ENCODE results near the gene CAMP.
"Not testable (repeated sequence)": the region's sequence is repeated elsewhere in the genome, so short reads cannot be mapped to it uniquely, and the experiment has no call there.

The CAMP gene, protein sequence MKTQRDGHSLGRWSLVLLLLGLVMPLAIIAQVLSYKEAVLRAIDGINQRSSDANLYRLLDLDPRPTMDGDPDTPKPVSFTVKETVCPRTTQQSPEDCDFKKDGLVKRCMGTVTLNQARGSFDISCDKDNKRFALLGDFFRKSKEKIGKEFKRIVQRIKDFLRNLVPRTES

DNA sequence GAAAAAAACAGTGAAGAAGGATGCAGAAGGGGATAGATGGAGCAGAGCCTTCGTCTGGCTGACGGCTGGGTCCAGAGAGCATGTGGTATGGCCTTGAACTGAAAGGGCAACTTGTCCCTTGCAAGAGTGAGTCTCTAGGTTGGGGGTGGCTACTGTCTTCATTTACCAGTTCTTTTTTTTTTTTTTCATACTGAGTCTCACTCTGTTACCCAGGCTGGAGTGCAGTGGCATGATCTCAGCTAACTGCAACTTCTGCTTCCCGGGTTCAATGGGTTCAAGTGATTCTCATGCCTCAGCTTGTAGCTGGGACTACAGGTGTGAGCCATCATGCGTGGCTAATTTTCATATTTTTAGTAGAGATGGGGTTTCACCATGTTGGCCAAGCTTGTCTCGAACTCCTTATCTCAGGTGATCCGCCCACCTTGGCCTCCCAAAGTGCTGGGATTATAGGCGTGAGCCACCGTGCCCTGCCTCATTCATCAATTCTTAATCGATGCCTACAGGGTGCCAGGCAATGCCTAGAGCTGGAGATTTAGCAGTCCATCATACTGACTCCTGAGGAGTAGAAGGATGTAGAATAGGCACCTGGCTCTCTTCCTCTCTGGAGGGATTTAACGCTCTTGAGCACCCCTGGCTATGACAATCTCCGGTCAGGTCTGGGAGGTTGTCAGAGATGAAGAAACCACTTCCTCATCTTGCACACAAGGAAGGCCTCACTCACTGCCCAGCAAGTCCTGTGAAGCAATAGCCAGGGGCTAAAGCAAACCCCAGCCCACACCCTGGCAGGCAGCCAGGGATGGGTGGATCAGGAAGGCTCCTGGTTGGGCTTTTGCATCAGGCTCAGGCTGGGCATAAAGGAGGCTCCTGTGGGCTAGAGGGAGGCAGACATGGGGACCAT, at the start of gene CAMP:
CAMP (plus strand) TSS at position 880 of the 898 bp plus-strand sequence; CDS start at position 897, 17 bp downstream.
- peak; percentile 7 for DNase-seq (ENCODE audit: low spot score)

DNA sequence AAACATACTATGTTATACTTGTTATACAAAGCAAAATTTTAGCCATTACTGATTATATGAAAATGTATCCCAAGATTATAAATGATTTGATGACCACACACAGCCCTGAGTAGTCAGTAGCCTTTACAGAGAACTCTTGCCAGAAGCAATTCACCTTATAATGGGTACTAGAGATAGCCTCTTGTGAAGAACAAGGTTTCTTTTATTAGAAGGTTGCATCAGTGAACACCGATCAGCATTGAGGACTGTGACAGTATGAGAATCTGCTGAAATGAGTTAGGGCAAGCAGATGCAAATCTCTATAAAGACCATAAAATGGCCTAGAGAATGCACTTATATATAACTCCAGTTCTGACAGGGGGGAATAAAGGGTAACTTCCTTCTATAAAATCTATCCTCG, 45.2 kb upstream of the CAMP start:
- no peak for DNase-seq (ENCODE audit: low spot score)

DNA sequence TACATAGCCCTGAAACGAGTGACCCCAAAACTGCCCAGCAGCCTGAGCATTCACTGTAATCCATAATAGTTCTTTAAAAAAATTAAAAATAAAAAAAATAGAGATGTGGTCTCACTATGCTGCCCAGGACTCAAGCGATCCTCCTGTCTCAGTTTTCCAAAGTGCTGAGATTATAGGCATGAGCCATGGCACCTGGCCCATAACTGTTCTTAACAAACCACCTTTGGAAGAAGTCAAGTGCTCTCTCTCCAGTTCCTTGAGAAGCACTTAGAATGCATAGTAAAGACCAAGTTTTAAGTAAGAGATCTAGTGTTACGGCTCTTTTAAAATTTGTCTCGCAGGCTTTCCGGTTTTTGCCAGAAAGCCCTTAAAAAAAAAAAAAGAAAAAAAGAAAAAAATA, 43.3 kb upstream of the CAMP start:
- no peak for DNase-seq (ENCODE audit: low spot score)

DNA sequence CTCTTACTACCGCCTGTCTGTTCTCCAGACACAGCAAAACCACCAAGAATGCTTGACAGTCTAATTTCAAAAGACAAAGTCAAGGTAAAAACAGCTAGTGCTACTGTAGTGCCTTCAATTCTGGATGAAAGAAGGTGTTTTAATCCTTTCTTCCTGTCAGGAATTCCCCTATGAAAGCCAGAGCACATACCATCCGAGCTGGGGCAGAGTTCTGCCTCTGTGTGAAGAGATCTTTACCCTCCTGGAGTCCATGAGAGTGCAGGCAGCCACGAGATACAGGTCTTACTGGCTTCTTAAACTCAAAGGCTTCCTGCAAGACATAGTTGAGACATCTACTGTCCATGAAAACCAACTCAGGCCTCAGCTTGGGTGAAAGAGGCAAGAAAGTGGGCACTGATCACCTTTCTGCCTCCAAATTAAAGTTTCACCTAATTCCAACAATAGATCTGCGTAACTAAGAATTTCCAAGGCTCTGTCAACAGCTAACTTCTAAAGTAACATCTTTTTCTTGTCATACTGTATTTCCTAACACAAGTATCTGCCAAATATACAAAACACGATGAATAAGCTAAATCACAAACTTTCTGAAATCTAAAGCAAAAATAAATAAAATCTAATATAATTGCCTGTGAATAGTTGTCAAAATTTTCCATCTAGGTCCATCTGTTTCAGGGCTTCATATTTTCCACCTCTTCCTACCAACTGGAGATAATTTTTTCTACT, 42.6 kb upstream of the CAMP start:
- no peak for DNase-seq (ENCODE audit: low spot score)

DNA sequence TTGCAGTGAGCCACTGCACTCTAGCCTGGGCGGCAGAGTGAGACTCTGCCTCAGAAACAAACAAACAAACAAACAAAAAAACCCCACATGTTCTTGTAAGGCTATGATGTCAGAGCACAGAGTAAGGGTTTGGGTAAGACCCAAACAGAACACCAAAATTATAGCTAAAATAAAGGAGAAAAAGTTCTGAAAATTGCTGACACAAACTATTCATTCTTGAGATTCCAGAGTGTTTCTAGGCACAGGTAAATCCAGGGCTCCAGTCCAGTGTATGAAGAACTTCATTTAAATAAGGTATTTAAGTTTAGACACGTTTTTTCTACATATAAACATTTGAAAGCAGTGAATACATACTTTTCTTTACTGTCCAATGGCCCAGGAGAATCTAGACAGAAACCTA, 39.0 kb upstream of the CAMP start:
- DNase-seq (ENCODE audit: low spot score), result no peak

DNA sequence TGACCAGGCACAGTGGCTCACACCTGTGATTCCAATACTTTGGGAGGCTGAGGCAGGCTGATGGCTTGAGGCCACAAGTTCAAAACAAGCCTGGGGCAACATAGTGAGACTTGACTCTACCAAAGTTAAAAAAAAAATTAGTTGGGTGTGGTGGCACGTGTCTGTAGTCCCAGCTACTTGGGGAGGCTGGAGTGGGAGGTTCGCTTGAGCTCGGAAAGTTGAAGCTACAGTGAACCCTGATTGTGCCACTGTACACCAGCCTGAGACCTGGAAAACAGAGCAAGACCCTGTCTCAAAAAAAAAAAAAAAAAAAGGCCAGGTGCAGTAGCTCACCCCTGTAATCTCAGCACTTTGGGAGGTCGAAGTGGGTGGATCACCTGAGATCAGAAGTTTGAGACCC, 38.2 kb upstream of the CAMP start:
- DNase-seq (ENCODE audit: low spot score), result no peak

DNA sequence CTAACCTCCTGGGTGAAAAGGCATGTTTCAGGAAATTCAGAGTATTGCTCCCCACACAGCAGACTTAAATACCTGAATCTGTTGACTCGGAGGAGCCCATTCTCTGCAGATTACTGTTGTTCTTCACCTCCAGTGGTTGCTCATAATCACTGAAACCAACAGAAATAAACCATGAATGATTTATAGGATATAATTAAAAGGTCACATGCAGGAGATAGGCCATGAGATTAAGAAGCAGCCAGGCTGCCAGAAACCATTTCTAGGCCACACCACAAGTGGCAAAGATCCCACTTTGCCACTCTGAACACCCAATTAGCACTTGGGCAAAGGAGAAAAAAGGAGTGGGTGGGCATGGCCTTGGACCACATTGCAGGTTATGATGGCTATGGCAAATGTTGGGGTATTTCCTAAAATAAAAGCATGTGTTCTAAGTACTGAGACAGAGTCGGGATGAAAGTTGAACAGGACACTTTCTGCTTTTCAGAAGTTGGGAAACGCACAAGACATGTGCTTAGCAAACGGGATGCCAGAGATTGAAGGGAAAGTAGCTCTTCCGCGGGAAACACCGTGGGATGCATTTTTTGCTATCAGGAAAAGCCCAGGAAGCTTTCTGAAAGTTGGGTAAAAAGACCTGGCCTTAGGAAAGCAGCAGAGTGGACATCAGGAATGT, 36.5 kb upstream of the CAMP start:
- DNase-seq (ENCODE audit: low spot score), result no peak

DNA sequence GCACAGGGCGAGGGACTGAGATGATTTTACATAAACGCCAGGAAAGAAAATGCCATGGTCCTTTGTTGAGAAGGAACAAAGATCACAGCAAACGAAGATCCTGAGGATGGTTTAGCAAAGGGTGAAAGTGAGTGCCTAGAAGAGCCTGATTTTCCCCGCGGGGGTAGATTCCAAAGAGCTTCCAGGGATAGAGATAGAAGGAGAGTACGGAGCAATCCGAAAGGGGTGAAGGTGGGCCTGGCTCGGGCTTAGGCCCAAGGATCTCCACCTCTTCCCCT, 36.1 kb upstream of the CAMP start:
- no peak for DNase-seq (ENCODE audit: low spot score)

DNA sequence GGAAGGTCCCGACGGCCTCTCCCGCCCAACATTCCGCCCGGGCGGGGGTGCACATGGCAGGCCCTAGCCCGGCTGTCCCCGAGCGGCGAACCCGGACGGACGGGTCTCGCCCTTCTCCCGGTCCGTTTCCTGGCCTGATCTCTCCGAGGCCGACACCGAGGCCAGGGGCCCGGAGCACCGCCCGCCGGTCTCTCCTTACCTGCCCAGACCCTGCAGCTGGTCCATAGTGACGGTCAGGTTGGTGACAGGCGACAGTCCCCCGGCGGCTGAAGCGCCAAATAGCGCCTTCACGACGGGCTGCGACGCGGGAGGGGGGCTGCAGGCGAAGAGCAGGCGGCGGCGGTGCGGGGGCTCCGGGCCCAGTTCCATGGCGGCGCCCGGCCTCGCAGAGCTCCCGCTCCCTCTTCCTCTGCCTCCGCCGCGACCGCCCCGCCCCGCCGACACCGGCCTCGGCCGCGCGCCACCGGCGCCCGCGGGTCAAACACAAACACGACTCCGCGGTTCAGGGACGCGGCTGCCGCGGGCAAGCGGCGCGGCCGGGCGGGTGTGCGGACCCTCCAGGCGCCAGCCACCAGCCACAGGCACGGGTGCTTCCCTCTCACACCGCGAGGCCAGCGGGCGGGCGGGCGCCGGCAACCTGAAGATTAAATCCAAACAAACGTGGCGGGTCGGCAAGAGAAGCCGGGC, 35.6 kb upstream of the CAMP start:
- DNase-seq (ENCODE audit: low spot score), result peak; percentile 5

DNA sequence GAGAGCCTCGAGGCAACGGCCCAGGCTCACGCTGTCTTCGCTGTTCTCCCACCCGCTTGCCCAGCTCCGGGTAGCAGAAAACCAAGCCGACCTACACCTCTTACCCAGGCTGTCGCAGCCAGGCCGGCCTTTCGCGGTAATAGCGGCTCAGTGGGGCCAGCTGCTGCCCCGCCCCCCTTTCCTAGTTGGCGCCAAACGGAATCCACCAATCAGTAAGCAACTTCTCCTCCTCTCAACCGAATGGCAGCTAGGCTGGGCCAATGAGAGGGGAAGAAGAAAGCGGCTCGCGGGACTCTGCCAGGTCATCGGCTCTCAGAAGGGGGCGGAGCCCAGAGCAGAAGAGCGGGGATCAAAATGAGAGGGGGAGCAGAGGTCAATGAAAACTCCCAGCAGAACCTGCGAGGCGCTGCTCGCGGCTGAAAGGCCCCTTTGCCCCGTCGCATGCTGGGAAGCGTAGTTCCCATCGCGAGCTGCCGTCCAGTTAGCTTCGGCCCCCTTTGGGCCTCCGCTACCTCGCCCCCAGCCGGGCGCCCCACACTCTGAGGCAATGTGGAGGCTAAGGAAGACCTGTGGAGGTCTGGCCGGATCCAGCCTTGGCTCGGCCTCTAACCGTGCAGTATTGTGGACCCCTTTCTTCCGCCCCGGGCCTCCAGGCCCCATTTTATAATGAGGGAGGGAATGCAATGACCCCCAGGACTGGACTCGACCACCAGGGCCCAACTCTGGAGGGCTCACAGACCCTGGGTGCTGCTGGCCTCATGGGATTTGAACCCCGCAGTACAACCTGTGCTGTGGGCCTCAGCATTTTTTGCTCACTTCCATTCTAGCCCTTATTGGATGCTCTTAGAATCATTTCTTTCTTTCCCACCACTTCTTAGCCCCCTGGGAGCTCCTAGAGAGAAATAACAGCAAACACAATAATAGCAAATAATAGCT, 34.8 kb upstream of the CAMP start, which contains the start of gene CDC25A:
CDC25A (minus strand) TSS at position 152 of the 936 bp plus-strand sequence. CDS start 470 bp downstream, outside the sequence.
- DNase-seq (ENCODE audit: low spot score), result peak; percentile 98

DNA sequence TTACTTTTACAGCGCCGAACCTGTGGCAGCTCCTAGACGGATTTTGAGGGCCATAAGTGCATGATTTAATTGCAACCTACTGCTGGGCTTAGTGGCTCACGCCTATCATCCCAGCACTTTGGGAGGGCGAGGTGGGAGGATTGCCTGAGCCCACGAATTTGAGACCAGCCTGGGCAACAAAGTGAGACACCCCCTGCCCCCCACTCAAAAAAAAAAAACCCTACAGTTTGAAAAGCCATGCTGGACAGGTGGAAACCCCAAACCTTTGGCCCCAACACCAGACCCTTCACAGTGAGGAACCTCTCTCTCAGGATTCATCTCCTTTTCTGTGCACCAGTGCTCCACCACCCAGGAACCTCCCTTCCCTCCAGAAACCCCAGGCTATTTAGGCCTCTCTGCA, 34.0 kb upstream of the CAMP start:
- DNase-seq (ENCODE audit: low spot score), result no peak

DNA sequence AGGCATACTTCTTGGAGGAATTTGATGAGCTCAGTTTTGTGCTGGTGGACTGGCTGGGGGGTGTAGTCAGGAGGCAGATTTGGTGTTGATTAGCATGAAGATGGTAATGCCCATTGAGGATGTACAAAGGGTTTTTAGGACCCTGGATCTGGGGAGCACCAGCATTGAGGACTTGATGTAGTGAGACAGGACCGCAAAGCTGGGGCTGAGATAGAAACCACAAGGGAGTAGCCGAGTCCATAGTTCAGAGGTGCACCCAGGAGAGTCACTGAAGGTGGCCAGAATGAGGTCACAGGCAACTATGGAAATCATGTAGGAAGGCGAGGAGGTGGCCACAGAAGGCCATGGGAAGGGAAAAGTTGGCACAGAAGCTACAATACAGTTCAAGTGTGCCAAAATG, 32.4 kb upstream of the CAMP start:
- DNase-seq (ENCODE audit: low spot score), result no peak

DNA sequence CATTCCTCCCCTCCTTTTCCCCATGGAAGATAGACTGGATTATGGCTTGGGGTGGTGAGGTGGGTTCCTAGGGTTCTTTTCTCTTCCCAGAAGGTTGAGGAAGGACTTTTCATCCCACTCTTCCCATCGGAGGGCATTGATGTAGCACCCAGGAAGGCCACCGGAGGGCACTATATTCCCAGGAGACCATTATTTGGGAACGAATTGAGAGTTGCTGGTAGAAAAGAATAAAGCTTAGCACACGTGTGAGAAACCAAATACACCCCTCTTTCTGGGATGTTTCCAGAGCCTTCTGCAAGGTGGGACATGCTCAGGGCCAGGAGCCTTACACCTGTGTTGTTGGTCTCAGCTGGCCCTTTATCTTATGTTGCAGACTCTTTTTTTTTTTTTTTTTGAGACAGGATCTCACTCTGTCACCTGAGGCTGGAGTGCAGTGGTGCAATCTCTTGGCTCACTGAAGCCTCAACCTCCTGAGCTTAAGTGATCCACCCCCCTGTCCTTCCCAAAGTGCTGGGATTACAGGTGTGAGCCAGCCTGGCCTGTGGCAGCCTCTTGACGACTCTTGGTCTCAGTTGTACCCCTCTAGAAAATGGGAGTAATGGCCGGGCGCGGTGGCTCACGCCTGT, 28.7 kb upstream of the CAMP start:
- no peak for DNase-seq (ENCODE audit: low spot score)

DNA sequence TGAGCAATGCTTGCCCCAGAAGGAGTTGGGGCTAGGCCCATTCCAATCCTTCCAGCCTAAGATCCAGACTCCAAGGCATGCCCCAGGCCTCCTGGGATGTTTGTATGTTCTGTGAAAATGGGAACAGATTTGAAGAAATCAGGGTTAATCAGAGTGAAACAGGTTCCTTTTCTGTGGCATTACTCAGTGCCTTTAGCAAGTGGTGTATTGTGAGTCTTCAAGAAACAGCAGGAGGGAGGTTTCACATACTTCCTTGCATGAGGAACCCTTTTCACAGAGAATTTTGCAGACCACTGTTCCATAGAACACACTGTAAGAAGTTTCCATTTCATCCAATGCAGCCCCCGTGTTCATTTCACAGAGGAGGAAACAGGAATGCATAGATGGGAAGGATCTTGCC, 26.7 kb upstream of the CAMP start:
- DNase-seq (ENCODE audit: low spot score), result no peak

DNA sequence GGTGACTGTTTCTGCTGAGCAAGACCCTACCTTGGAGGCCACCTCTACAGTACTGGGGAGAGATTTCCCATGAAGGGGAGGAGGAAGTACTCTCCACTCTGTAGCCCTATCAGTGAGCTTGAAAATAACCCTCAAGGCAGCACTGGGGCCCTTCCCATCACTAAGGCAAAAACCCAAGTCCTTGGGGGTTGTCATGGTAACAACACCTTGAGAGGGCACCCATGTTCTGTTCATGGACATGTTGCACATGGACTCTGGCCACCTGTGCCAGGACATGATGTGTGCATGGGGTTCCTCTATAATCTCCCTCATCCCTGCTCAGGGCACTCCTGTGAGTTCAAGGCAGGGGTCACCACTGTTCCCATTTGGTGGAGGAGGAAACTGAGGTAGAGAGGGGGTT, 24.2 kb upstream of the CAMP start:
- DNase-seq (ENCODE audit: low spot score), result no peak

DNA sequence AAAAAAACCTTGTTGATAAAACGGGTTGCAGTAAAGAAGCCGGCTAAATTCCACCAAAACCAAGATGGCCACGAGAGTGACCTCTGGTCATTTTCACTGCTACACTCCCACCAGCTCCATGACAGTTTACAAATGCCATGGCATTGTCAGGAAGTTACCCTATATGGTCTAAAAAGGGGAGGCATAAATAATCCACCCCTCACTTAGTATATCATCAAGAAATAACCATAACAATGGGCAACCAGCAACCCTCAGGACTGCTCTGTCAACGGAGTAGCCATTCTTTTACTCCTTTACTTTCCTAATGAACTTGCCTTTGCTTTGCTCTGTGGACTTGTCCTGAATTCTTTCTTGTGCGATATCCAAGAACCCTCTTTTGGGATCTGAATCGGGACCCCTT, 20.7 kb upstream of the CAMP start:
- DNase-seq (ENCODE audit: low spot score), result no peak

DNA sequence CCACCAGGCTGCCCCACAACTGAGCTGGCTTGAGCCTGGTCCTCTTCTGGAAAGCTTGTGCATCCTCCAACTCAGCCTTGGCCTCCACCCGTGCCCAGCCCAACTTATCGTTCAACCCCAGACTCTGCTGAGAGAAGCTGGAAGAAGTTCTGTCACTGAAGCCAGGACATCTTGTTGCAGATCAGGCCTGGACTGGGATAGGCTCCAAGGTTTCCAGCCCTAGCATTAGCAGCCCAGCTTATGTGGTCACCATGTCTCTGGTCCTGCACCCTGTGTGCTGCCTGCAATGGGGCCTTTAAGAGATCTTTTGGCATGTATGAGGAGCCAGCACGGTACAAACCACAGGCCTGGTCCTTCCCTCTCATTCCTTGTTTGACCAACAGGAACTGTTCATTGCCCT, 15.2 kb upstream of the CAMP start:
- DNase-seq (ENCODE audit: low spot score), result no peak

DNA sequence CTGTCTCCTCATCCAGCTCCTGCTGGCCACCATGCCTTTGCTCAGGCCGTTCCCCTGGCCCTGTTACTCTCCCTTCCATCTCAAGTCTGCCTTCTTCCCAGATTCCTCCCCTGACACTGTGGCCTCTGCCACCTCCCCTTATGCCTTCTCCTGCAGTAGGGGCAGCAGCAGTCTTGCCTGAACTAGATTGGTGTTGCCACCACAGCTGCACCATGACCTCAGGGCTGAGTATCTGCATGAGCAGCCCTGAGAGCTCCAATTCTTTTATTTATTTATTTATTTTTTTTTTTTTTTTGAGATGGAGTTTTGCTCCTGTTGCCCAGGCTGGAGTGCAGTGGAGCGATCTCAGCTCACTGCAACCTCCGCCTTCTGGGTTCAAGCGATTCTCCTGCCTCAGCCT, 13.8 kb upstream of the CAMP start:
- DNase-seq (ENCODE audit: low spot score), result no peak

DNA sequence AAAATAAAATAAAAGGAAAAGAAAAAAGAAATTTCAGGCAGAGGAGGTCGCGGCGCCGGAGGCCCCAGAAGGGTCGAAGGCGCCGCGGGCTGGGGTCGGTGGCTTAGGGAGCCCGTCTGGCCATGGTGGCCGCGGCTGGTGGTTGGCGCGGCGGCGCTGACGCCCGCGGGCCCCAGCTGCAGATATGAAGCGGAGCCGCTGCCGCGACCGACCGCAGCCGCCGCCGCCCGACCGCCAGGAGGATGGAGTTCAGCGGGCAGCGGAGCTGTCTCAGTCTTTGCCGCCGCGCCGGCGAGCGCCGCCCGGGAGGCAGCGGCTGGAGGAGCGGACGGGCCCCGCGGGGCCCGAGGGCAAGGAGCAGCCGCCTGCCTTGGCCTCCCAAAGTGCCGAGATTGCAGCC, 12.8 kb upstream of the CAMP start:
- DNase-seq (ENCODE audit: low spot score), result not testable (repeated sequence)

DNA sequence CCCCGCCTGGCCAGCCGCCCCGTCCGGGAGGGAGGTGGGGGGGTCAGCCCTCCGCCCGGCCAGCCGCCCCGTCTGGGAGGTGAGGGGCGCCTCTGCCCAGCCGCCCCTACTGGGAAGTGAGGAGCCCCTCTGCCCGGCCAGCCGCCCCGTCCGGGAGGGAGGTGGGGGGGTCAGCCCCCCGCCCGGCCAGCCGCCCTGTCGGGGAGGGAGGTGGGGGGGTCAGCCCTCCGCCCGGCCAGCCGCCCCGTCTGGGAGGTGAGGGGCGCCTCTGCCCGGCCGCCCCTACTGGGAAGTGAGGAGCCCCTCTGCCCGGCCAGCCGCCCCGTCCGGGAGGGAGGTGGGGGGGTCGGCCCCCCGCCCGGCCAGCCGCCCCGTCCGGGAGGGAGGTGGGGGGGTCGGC, 11.5 kb upstream of the CAMP start:
- DNase-seq (ENCODE audit: low spot score), result not testable (repeated sequence)

Data from CD4-positive, alpha-beta T cell treated with Interleukin-2 at 100 ng/mL for 4 hours (primary cell).